Trophoblast cell (in vitro differentiated cells and primary cell): Measurements from ENCODE around the gene OR6C75. TPM values are rescaled to one million over a fixed set of nuclear protein-coding genes. Genes with fewer than 3 reads are reported as not detected.
"Not testable (repeated sequence)": the region's sequence is repeated elsewhere in the genome, so short reads cannot be mapped to it uniquely, and the experiment has no call there.

Experiments used
- DNase-seq, 2 donors: peaks; one replicate each; pipeline ENCODE4 v3.0.0-alpha.2; 2016
- H2AFZ ChIP-seq: 2 replicates; pipeline ENCODE4 v1.6.1; 2013; ENCODE audit warnings: low read length, moderate library complexity, mild to moderate bottlenecking; ENCODE audit not compliant: insufficient read depth, poor library complexity
- H2AK5ac ChIP-seq: 2 replicates; pipeline ENCODE4 v1.6.1; 2013; ENCODE audit warnings: mild to moderate bottlenecking, low read length
- H2BK120ac ChIP-seq: 2 replicates; pipeline ENCODE4 v1.6.1; 2013; ENCODE audit warnings: low read length, mild to moderate bottlenecking, moderate library complexity; ENCODE audit not compliant: insufficient read depth, poor library complexity
- H2BK12ac ChIP-seq: 2 replicates; pipeline ENCODE4 v1.6.1; 2013; ENCODE audit warnings: mild to moderate bottlenecking, low read length, moderate library complexity
- H2BK5ac ChIP-seq: 2 replicates; pipeline ENCODE4 v1.6.1; 2013; ENCODE audit warnings: low read length, low read depth, moderate library complexity, mild to moderate bottlenecking; ENCODE audit not compliant: poor library complexity
- H3K14ac ChIP-seq: 2 replicates; pipeline ENCODE4 v1.6.1; 2013; ENCODE audit warnings: mild to moderate bottlenecking, low read length
- H3K18ac ChIP-seq: 2 replicates; pipeline ENCODE4 v1.6.1; 2013; ENCODE audit warnings: mild to moderate bottlenecking, low read length
- H3K23ac ChIP-seq: 2 replicates; pipeline ENCODE4 v1.6.1; 2013; ENCODE audit warnings: low read length
- H3K27ac ChIP-seq: 2 replicates; pipeline ENCODE4 v1.5.1; 2013; ENCODE audit warnings: low read depth, mild to moderate bottlenecking, inconsistent platforms, low read length, moderate library complexity
- H3K27me3 ChIP-seq: 2 replicates; pipeline ENCODE4 v1.6.1; 2013; ENCODE audit warnings: inconsistent platforms, mild to moderate bottlenecking, low read length, moderate library complexity; ENCODE audit not compliant: insufficient read depth
- H3K36me3 ChIP-seq, 2 experiments: 1 replicate in 1 of 2; 2 replicates in 1 of 2; pipeline ENCODE4 v1.6.1; 2013; ENCODE audit warnings: low read length in 2 of 2, mild to moderate bottlenecking in 2 of 2, moderate library complexity in 1 of 2; ENCODE audit not compliant: insufficient read depth in 2 of 2, control insufficient read depth in 1 of 2
- H3K4ac ChIP-seq: 2 replicates; pipeline ENCODE4 v1.6.1; 2013; ENCODE audit warnings: low read depth, mild to moderate bottlenecking, low read length, moderate library complexity
- H3K4me1 ChIP-seq, 2 experiments: 1 replicate in 1 of 2; 2 replicates in 1 of 2; pipeline ENCODE4 v1.6.1; 2013; ENCODE audit warnings: low read length in 2 of 2, mild to moderate bottlenecking in 2 of 2, moderate library complexity in 1 of 2; ENCODE audit not compliant: insufficient read depth in 2 of 2, control insufficient read depth in 1 of 2
- H3K4me2 ChIP-seq: 2 replicates; pipeline ENCODE4 v1.6.1; 2013; ENCODE audit warnings: inconsistent platforms, mild to moderate bottlenecking, low read length, moderate library complexity
- H3K4me3 ChIP-seq: 2 replicates; pipeline ENCODE4 v1.5.1; 2013; ENCODE audit warnings: mild to moderate bottlenecking, low read depth, low read length, inconsistent platforms
- H3K79me1 ChIP-seq: one replicate; pipeline ENCODE4 v1.6.1; 2013; ENCODE audit warnings: low read length
- H3K79me2 ChIP-seq: 2 replicates; pipeline ENCODE4 v1.6.1; 2013; ENCODE audit warnings: low read length, mild to moderate bottlenecking; ENCODE audit not compliant: control insufficient read depth, insufficient read depth, poor library complexity
- H3K9ac ChIP-seq: 2 replicates; pipeline ENCODE4 v1.6.1; 2013; ENCODE audit warnings: mild to moderate bottlenecking, low read length
- H3K9me3 ChIP-seq: 2 replicates; pipeline ENCODE4 v1.6.1; 2013; ENCODE audit warnings: low read depth, mild to moderate bottlenecking, control low read depth, inconsistent platforms, low read length; ENCODE audit not compliant: insufficient read depth
- H4K12ac ChIP-seq: 2 replicates; pipeline ENCODE4 v1.6.1; 2013; ENCODE audit warnings: low read depth, mild to moderate bottlenecking, low read length, moderate library complexity
- H4K8ac ChIP-seq: 2 replicates; pipeline ENCODE4 v1.6.1; 2013; ENCODE audit warnings: low read depth, mild to moderate bottlenecking, low read length, moderate library complexity
- H4K91ac ChIP-seq: one replicate; pipeline ENCODE4 v1.6.1; 2013; ENCODE audit warnings: low read depth, mild to moderate bottlenecking, low read length, moderate library complexity
- WGBS: extraction: QIAGEN DNeasy Blood & Tissue Kit; methylation state at CpG from one replicate; pipeline ENCODE4 v1.1.7; 2013; ENCODE audit warnings: missing lambda C conversion rate; ENCODE audit not compliant: insufficient read length, insufficient coverage; ENCODE audit errors: extremely low coverage; 5-methylcytosine and 5-hydroxymethylcytosine counted together
- polyA plus RNA-seq: library from polyadenylated mRNA; stranded (reverse); fragments of 200-250 nt; gene quantifications from 2 replicates; pipeline ENCODE4 v1.2.3, GENCODE V29; 2013

The OR6C75 gene
- polyA plus RNA-seq: not detected in 2 replicates

DNA sequence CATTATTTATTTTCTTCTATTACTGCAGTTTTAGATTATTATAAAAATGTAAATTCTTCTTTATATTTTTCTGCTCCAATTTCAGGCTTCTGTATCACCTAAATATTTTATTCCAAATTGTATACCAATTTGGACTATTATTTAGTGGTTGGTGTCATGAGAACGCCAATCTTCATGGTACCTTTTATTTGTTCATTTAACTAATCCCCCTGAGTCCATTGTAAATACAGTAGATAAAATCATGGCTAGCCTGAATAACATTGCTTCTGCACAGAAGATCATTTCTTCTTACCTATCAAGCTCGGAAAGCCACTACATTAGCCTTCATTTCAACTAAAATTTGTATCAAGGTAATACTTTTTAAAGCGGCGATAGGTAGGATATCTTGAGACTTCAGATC, at the start of gene OR6C75:
TSS of gene OR6C75 (plus strand) at position 301 of the 400 bp plus-strand sequence. CDS start 2,136 bp downstream, outside the sequence.
- no peak within 1 kb of the TSS for H4K8ac ChIP-seq
- H2BK5ac ChIP-seq: no peak within 1 kb of the TSS
- H2BK120ac ChIP-seq: no peak within 1 kb of the TSS
- H3K4me1 ChIP-seq: peaks cover 0 to 3% of the 10 kb centered on the region in 2 experiments
- no peak within 1 kb of the TSS for H3K27ac ChIP-seq
- no peak for DNase-seq
- no peaks in the 10 kb centered on the region for H3K79me1 ChIP-seq
- no peaks in the 10 kb centered on the region for H3K9me3 ChIP-seq
- H2AK5ac ChIP-seq: no peak within 1 kb of the TSS
- no CpG with 5 or more reads among the region's 4 CpGs for WGBS
- no peak within 1 kb of the TSS for H3K4me3 ChIP-seq
- H3K23ac ChIP-seq: no peak within 1 kb of the TSS
- no peak within 1 kb of the TSS for H2AFZ ChIP-seq
- H3K9ac ChIP-seq: no peak within 1 kb of the TSS
- H3K18ac ChIP-seq: no peak within 1 kb of the TSS
- no peaks in the 10 kb centered on the region for H3K36me3 ChIP-seq
- H3K27me3 ChIP-seq: no peaks in the 10 kb centered on the region
- H4K91ac ChIP-seq: no peak within 1 kb of the TSS
- H3K4me2 ChIP-seq: no peak within 1 kb of the TSS
- H3K79me2 ChIP-seq: no peaks in the 10 kb centered on the region
- H4K12ac ChIP-seq: no peak within 1 kb of the TSS
- H3K14ac ChIP-seq: no peak within 1 kb of the TSS
- no peak within 1 kb of the TSS for H3K4ac ChIP-seq
- no peak within 1 kb of the TSS for H2BK12ac ChIP-seq

GRCh38 chr12:55314043-55314442, 48.7 kb upstream of the OR6C75 start, which contains the start of gene OR6C1:
OR6C1 (plus strand) TSS chr12:55314343; CDS start chr12:55320600, 6,257 bp downstream.
- no peak within 1 kb of the TSS for H2BK12ac ChIP-seq
- DNase-seq: no peak
- H3K27me3 ChIP-seq: no peaks in the 10 kb centered on the region
- H3K4me3 ChIP-seq: no peak within 1 kb of the TSS
- H3K27ac ChIP-seq: no peak within 1 kb of the TSS
- no peak within 1 kb of the TSS for H4K91ac ChIP-seq
- no peaks in the 10 kb centered on the region for H3K36me3 ChIP-seq
- H3K79me2 ChIP-seq: no peaks in the 10 kb centered on the region
- H3K79me1 ChIP-seq: no peaks in the 10 kb centered on the region
- H4K8ac ChIP-seq: no peak within 1 kb of the TSS
- no peak within 1 kb of the TSS for H2AK5ac ChIP-seq
- no peak within 1 kb of the TSS for H2BK5ac ChIP-seq
- no peak within 1 kb of the TSS for H2AFZ ChIP-seq
- no peak within 1 kb of the TSS for H3K23ac ChIP-seq
- H4K12ac ChIP-seq: no peak within 1 kb of the TSS
- H3K4me2 ChIP-seq: no peak within 1 kb of the TSS
- H3K9ac ChIP-seq: no peak within 1 kb of the TSS
- no peak within 1 kb of the TSS for H2BK120ac ChIP-seq
- H3K9me3 ChIP-seq: no peaks in the 10 kb centered on the region
- H3K4me1 ChIP-seq: no peaks in the 10 kb centered on the region
- no peak within 1 kb of the TSS for H3K4ac ChIP-seq
- H3K14ac ChIP-seq: no peak within 1 kb of the TSS
- H3K18ac ChIP-seq: no peak within 1 kb of the TSS
- no CpG with 5 or more reads among the region's 2 CpGs for WGBS

DNA sequence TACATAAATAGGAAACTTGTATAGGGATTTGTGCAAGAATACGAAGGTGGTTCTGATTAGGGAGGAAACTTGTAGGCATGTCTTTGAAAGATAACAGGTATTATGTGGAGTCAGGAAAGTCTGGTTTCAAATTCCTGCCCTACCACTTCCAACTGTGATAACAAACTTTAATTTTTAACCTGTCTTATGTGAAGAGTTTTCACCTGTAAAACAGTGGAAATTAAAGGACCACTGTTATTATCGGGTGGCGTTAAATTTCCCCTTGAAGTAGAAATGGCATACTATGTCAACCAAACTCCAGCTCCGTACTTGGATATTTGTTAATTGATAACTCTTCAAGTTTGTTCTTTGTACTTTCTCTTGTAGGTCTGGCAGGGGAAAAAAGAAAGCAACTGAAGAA, 42.6 kb upstream of the OR6C75 start:
- H3K4me1 ChIP-seq: no peaks in the 10 kb centered on the region
- H3K9ac ChIP-seq: no peak overlapping the region
- no peak overlapping the region for H4K12ac ChIP-seq
- no CpG with 5 or more reads among the region's 4 CpGs for WGBS
- no peak for DNase-seq
- H2BK120ac ChIP-seq: no peak overlapping the region
- H3K27ac ChIP-seq: no peak overlapping the region
- no peak overlapping the region for H3K4ac ChIP-seq
- no peak overlapping the region for H2BK5ac ChIP-seq
- H2AFZ ChIP-seq: no peak overlapping the region
- no peaks in the 10 kb centered on the region for H3K79me1 ChIP-seq
- H3K18ac ChIP-seq: no peak overlapping the region
- no peaks in the 10 kb centered on the region for H3K79me2 ChIP-seq
- H3K4me3 ChIP-seq: no peak overlapping the region
- H3K23ac ChIP-seq: no peak overlapping the region
- H3K14ac ChIP-seq: no peak overlapping the region
- H4K91ac ChIP-seq: no peak overlapping the region
- no peak overlapping the region for H2AK5ac ChIP-seq
- H2BK12ac ChIP-seq: no peak overlapping the region
- H3K27me3 ChIP-seq: no peaks in the 10 kb centered on the region
- H3K9me3 ChIP-seq: no peaks in the 10 kb centered on the region
- no peak overlapping the region for H3K4me2 ChIP-seq
- no peaks in the 10 kb centered on the region for H3K36me3 ChIP-seq
- no peak overlapping the region for H4K8ac ChIP-seq

DNA sequence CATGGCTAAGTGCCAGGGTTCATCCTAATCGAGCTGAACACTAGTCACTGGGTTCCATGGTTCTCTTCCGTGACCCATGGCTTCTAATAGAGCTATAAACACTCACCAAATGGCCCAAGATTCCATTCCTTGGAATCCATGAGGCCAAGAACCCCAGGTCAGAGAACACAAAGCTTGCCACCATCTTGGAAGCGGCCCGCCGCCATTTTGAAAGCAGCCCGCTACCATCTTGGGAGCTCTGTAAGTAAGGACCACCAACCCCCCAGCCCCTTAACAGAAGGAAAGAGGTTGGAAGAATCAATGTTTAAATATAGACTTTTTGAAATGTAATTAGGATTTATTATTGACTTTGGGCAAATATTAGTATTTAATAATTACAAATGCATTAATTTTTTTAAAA, 37.0 kb upstream of the OR6C75 start:
- not testable (repeated sequence) for H2BK12ac ChIP-seq, H3K4ac ChIP-seq, H3K27me3 ChIP-seq, H3K23ac ChIP-seq, H4K8ac ChIP-seq, H2BK5ac ChIP-seq, H4K12ac ChIP-seq, H3K4me1 ChIP-seq, H2BK120ac ChIP-seq, H3K18ac ChIP-seq, H2AK5ac ChIP-seq, H3K27ac ChIP-seq, DNase-seq, H4K91ac ChIP-seq, H3K79me1 ChIP-seq, H3K9ac ChIP-seq, H3K79me2 ChIP-seq, H3K9me3 ChIP-seq, H3K4me2 ChIP-seq, H2AFZ ChIP-seq, H3K36me3 ChIP-seq, H3K14ac ChIP-seq, H3K4me3 ChIP-seq
- no CpG with 5 or more reads among the region's 6 CpGs for WGBS
